Right lobe of liver (tissue), 6 donors: ENCODE data around the gene SMAD7. TPM values are rescaled to one million over a fixed set of nuclear protein-coding genes. Genes with fewer than 3 reads are reported as not detected.

Experiments used
- ATAC-seq, 4 donors: fragments of 200-7000 bp; cut with Tn5 transposase; one replicate each; pipeline ENCODE4 v1.9.1; 2020; ENCODE audit warnings: mild to moderate bottlenecking in 4 of 4, moderate library complexity in 4 of 4
- DNase-seq, 3 donors: peaks; one replicate each; pipeline ENCODE4 v3.0.0-alpha.2; 2020
- H3K27ac ChIP-seq, 3 donors: fragments of 200-600 bp; one replicate each; pipeline ENCODE4 v1.8.0; 2022
- H3K27me3 ChIP-seq, 2 donors: fragments of 200-600 bp; one replicate each; pipeline ENCODE4 v1.8.0; 2022
- H3K36me3 ChIP-seq, 4 donors: fragments of 200-600 bp; sonication (generic) in 1 of 4; one replicate each; pipeline versions ENCODE4 v1.5.1 to v1.8.0; 2017 to 2022; ENCODE audit warnings: control low read depth in 1 of 4
- H3K4me1 ChIP-seq, 4 donors: fragments of 200-600 bp; sonication (generic) in 1 of 4; one replicate each; pipeline versions ENCODE4 v1.5.1 to v1.8.0; 2017 to 2022; ENCODE audit warnings: control low read depth in 1 of 4
- H3K4me3 ChIP-seq, 3 donors: fragments of 200-600 bp; one replicate each; pipeline ENCODE4 v1.8.0; 2022
- H3K9me3 ChIP-seq, 4 donors: fragments of 200-600 bp; sonication (generic) in 1 of 4; one replicate each; pipeline versions ENCODE4 v1.5.1 to v1.8.0; 2017 to 2022; ENCODE audit warnings: control low read depth in 1 of 4
- CTCF ChIP-seq, 4 donors: fragments of 200-600 bp in 3 of 4; fragments of 450-650 bp in 1 of 4; IDR thresholded peaks; one replicate each; pipeline versions ENCODE4 v1.5.1 to v1.8.0; 2016 to 2022; ENCODE audit warnings: antibody characterized with exemption in 4 of 4, mild to moderate bottlenecking in 2 of 4
- POLR2A ChIP-seq: fragments of 450-650 bp; IDR thresholded peaks from one replicate; pipeline ENCODE4 v1.6.1; 2017; ENCODE audit warnings: antibody characterized with exemption, mild to moderate bottlenecking
- WGBS: methylation state at CpG from one replicate; pipeline ENCODE4 v1.1.6; 2018; ENCODE audit warnings: low coverage, low lambda C conversion rate; ENCODE audit not compliant: insufficient coverage; ENCODE audit errors: missing lambda C conversion rate; 5-methylcytosine and 5-hydroxymethylcytosine counted together
- intact Hi-C, 2 donors: fragments of 100-400 bp; cut with DNase I; formaldehyde crosslinking; loops; one replicate each; pipeline versions ENCODE4 v1.11.2 to v1.14.1; 2022
- long read RNA-seq: library from polyadenylated mRNA; unstranded; transcript quantifications from one replicate; pipeline ENCODE4 v2.0.0, GENCODE V29; 2019
- total RNA-seq, 6 experiments: library from RNA; depleted of rRNA in 2 of 6; stranded (reverse); fragments of >200 nt in 2 of 6; fragmentation: NEBNext Ultra II Directional in 3 of 6; extraction: Animal tissue kit (Norgen Biotek cat#: 25700) in 3 of 6; gene quantifications; one replicate each; pipeline versions ENCODE4 v1.1.0 to v1.2.4, GENCODE V29; 2016 to 2023
- donor health status: DM: no; HTN: yes; CAD: no.
- donor health status: DM: no; HTN: no; CAD: no.
- donor health status: DM: no; HTN: no; CAD: no.
- donor health status: DM: no; HTN: yes; CAD: no.
- donor health status: DM: no; HTN: yes; CAD: no.

Gene SMAD7, protein sequence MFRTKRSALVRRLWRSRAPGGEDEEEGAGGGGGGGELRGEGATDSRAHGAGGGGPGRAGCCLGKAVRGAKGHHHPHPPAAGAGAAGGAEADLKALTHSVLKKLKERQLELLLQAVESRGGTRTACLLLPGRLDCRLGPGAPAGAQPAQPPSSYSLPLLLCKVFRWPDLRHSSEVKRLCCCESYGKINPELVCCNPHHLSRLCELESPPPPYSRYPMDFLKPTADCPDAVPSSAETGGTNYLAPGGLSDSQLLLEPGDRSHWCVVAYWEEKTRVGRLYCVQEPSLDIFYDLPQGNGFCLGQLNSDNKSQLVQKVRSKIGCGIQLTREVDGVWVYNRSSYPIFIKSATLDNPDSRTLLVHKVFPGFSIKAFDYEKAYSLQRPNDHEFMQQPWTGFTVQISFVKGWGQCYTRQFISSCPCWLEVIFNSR
- total RNA-seq = 10 to 100 TPM in 4 of 6 experiments, 1 to 10 TPM in 2; 8.2 to 13.5 (median 11.0) TPM
- long read RNA-seq = 0 reads

GRCh38 chr18:48950536-48951447 is at the start of gene SMAD7:
SMAD7 (minus strand) TSS chr18:48950965; CDS start chr18:48950424, 541 bp downstream.
- Histone ChIP-seq H3K27me3 (no peaks in the 10 kb centered on the region), H3K36me3 (no peaks in the 10 kb centered on the region), H3K4me3 (peak within 1 kb of the TSS; percentile 77 to 92 (median 79)), H3K9me3 (no peaks in the 10 kb centered on the region), H3K27ac (peak within 1 kb of the TSS; percentile 91 to 97 (median 92)), H3K4me1 (peaks cover 0 to 21% (median 6%) of the 10 kb centered on the region in 4 donors)
- no peak for DNase-seq
- ATAC-seq = no peak
- no peak for TF ChIP-seq CTCF (IDR thresholded peaks at IDR 0.05)
- no peak for TF ChIP-seq POLR2A
- WGBS = under 1% methylated on average over 26 of the region's 71 CpGs
- intact Hi-C loops = no loop called here

DNA sequence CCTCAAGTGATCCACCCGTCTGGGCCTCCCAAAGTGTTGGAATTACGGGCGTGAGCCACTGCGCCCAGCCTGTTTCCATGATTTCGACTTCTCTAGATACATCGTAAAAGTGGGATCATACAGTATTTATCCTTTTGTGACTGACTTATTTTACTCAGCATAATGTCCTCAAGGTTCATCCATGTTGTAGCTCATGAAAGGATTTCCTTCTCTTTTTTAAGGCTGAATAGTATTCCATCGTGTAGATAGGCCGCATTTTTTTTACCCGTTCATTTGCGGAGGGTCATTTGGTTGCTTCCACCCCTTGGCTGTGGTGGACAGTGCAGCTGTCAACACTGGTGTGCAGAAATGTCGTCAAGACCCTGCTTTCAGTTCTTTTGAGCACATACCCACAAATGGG is 48.8 kb upstream of the SMAD7 start:
- no peak overlapping the region for H3K4me3 ChIP-seq
- no peaks in the 10 kb centered on the region for H3K36me3 ChIP-seq
- ATAC-seq (no peak), DNase-seq (no peak)
- no peaks in the 10 kb centered on the region for H3K27me3 ChIP-seq
- TF ChIP-seq CTCF (IDR thresholded peaks at IDR 0.05) (no peak), POLR2A (no peak)
- H3K9me3 ChIP-seq = no peaks in the 10 kb centered on the region
- intact Hi-C loops = loop anchor here in 1 of 2 donors (10.0 kb wide), 1 partner anchor 125 kb away; no protein-coding TSS in a partner anchor
- H3K27ac ChIP-seq = no peak overlapping the region
- WGBS = 88% methylated on average over 8 of the region's 11 CpGs
- peaks cover 0 to 7% (median 0%) of the 10 kb centered on the region in 4 donors for H3K4me1 ChIP-seq

- no peak overlapping the region for H3K4me3 ChIP-seq
- H3K27ac ChIP-seq = no peak overlapping the region
- intact Hi-C loops = loop anchor here in 1 of 2 donors (10.0 kb wide), 1 partner anchor 123 kb away; no protein-coding TSS in a partner anchor
- H3K9me3 ChIP-seq = no peaks in the 10 kb centered on the region
- TF ChIP-seq POLR2A (no peak), CTCF (IDR thresholded peaks at IDR 0.05) (no peak)
- DNase-seq = peak in 1 of 3 donors; percentile 38
- H3K36me3 ChIP-seq = no peaks in the 10 kb centered on the region
- no peaks in the 10 kb centered on the region for H3K27me3 ChIP-seq
- ATAC-seq = peak in 3 of 4 donors; percentile 17 to 67 (median 22)
- peaks cover 0 to 7% (median 0%) of the 10 kb centered on the region in 4 donors for H3K4me1 ChIP-seq
- WGBS = 47% methylated on average over 3 of the region's 17 CpGs
These were observed 47.4 kb upstream of the SMAD7 start for GRCh38 chr18:48997985-48998831.

GRCh38 chr18:48997681-48997984 is 46.9 kb upstream of the SMAD7 start:
- intact Hi-C loops = loop anchor here in 1 of 2 donors (10.0 kb wide), 1 partner anchor 123 kb away; no protein-coding TSS in a partner anchor
- ATAC-seq (no peak), DNase-seq (no peak)
- no peaks in the 10 kb centered on the region for H3K9me3 ChIP-seq
- H3K27me3 ChIP-seq = no peaks in the 10 kb centered on the region
- no peak overlapping the region for H3K27ac ChIP-seq
- H3K36me3 ChIP-seq = no peaks in the 10 kb centered on the region
- no peak for TF ChIP-seq CTCF (IDR thresholded peaks at IDR 0.05)
- H3K4me3 ChIP-seq = no peak overlapping the region
- WGBS = no CpG with 5 or more reads among the region's 6 CpGs
- peaks cover 0 to 7% (median 0%) of the 10 kb centered on the region in 4 donors for H3K4me1 ChIP-seq
